Stimulated activated memory B cell treated with anti-CD40 and anti-IgM and Interleukin-4, amounts not matched to agents 10 μg/mL and 1 μg/mL and 100 μg/mL, for 72 hours (primary cell): ENCODE data around the gene SPAG9.
A peak's percentile ranks its signal among the peaks of the same experiment; 100 is the strongest.
"Not testable (repeated sequence)": the region's sequence is repeated elsewhere in the genome, so short reads cannot be mapped to it uniquely, and the experiment has no call there.

Experiments used
- ATAC-seq: fragments of 150-1000 bp; cut with Tn5 transposase; 2 replicates; pipeline ENCODE4 v1.10.0; 2021
- H3K27ac Mint-ChIP-seq: one replicate; pipeline ENCODE4 v1.8.0; 2022; ENCODE audit warnings: mild to moderate bottlenecking, mixed read lengths
- H3K27me3 Mint-ChIP-seq: one replicate; pipeline ENCODE4 v1.8.0; 2022; ENCODE audit warnings: mixed read lengths
- H3K36me3 Mint-ChIP-seq: one replicate; pipeline ENCODE4 v1.8.0; 2022; ENCODE audit warnings: mixed read lengths
- H3K4me1 Mint-ChIP-seq: one replicate; pipeline ENCODE4 v1.8.0; 2022; ENCODE audit warnings: mixed read lengths
- H3K4me3 Mint-ChIP-seq: one replicate; pipeline ENCODE4 v1.8.0; 2022; ENCODE audit warnings: mild to moderate bottlenecking, moderate library complexity, mixed read lengths
- H3K9me3 Mint-ChIP-seq: one replicate; pipeline ENCODE4 v1.8.0; 2022; ENCODE audit warnings: mixed read lengths

The SPAG9 gene

DNA sequence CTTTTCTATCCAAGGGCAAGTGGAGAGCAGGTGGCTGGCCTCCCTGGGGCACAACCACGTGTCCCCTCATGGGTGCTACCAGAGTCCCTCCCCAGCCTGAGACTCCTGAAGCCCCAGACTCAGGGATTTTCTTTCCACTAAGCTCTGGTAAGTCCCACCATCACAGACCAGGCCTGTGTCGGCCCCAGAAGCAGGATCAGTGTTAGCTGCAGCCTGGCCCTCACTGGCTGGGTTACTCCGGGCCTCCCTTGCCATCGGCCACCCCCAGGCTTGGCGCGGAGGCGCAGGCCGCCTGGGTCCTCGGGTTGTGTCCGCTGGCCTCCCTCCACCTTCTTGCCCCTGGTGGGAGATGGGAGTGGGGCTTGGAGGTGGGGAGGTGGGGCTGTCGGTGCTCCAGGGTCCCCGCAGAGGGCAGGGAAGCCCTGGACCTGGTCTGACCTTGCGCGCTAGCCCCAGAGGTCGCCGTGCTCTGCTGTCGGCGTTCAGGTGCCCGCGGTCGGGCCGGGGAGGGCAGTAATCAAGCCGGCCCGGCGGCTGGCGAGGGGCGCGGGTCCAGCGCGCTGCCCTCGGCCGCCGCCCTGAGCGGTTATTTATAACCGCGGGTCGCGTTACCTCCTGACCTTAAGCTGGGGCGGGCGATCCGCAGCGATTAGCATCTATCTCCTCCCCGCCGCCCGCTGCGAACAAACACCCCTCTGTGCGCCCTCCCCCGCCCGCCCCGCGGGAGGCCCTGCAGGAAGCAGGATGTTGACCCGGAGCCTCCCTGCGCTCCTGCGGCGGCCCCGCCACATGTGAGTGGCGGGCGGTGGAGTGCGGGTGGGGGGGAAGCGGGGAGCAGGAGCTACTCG is 176.4 kb downstream of the SPAG9 start:
- Mint-ChIP-seq H3K4me1 (peaks cover 9% of the 10 kb centered on the region), H3K9me3 (no peaks in the 10 kb centered on the region), H3K36me3 (no peaks in the 10 kb centered on the region), H3K4me3 (peak overlapping the region; percentile 82), H3K27me3 (peaks cover 26% of the 10 kb centered on the region), H3K27ac (peak overlapping the region; percentile 67)
- peak; percentile 61 for ATAC-seq

DNA sequence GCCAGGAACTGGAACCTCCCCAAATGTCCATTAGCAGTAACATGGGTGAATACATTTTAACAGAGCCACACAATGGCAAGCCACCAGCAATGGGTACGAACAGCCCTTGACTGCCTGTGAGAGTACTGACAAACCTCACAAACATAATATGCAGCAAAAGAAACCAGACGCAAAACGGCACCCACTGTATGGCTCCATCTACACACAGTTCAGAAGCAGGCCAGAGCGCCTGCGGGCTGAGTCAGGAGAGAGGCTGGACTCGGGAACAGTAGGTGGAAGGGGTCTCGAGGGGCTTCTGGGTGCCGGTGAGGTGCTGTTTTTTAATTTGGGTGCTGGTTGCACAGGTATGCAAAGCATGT is 177.1 kb downstream of the SPAG9 start:
- H3K4me3 Mint-ChIP-seq: no peak overlapping the region
- no peak for ATAC-seq
- no peaks in the 10 kb centered on the region for H3K36me3 Mint-ChIP-seq
- H3K4me1 Mint-ChIP-seq: peaks cover 9% of the 10 kb centered on the region
- peaks cover 26% of the 10 kb centered on the region for H3K27me3 Mint-ChIP-seq
- no peaks in the 10 kb centered on the region for H3K9me3 Mint-ChIP-seq
- no peak overlapping the region for H3K27ac Mint-ChIP-seq

DNA sequence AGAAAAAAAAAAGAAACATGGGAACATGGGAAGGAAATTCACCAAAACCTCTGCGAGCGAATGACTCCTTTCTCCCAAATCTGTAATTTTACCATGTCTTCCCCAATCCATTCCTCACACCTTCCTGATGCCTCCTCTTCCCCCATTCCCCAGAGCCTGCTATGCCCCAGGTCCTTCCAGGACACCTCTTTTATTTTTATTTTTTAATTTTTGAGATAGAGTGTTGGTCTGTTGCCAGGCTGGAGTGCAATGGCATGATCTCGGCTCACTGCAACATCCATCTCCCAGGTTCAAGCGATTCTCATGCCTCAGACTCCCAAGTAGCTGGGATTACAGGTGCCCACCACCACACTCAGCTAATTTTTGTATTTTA is 179.0 kb downstream of the SPAG9 start:
- H3K27me3 Mint-ChIP-seq: peaks cover 26% of the 10 kb centered on the region
- H3K36me3 Mint-ChIP-seq, ATAC-seq, H3K27ac Mint-ChIP-seq, H3K9me3 Mint-ChIP-seq, H3K4me1 Mint-ChIP-seq, H3K4me3 Mint-ChIP-seq: not testable (repeated sequence)

DNA sequence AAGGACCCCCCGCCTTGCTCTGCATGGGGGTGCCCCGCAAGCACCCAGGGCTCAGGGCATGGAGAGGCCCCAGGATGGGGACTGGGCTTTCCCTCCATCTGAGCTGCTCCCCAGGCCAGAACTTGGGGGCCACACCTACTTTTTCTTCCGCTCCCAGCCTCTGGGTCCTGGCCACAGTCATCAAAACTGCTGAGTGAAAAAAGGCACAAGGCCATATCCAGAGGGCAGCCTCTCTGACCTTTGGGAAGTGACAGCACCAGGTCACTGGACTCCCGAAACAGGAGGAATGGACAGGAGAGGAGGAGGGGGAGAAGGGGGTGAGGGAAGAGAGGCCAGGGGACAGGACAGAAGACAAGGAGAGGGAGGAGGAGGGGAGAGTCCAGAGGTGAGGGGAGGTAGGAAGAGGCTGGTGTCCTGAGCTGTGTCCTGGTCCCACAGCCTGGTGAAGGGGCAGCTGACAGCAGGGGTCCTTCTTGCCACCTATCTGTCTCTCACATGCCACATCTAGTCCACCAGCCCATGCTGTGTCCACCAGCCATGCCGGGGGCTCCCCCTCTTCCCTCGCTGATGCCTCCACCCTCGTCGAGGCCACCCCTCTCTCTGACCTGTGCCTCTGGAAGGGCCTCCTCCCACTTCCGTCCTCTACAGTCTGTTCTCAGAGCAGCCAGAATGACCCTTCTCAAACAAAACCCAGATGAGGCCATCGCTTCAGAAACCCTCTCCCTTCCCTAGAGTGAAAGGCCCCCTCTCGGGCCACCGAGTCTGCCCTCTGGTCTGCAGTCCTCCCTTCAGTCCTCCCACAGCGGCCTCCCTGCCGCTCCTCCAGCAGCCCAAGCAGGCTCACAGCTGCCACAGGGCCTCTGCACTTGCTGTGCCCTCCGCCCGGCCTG is 180.6 kb downstream of the SPAG9 start:
- peaks cover 26% of the 10 kb centered on the region for H3K27me3 Mint-ChIP-seq
- no peak overlapping the region for H3K4me3 Mint-ChIP-seq
- no peak overlapping the region for H3K27ac Mint-ChIP-seq
- no peak for ATAC-seq
- H3K9me3 Mint-ChIP-seq: no peaks in the 10 kb centered on the region
- no peaks in the 10 kb centered on the region for H3K36me3 Mint-ChIP-seq
- H3K4me1 Mint-ChIP-seq: peaks cover 9% of the 10 kb centered on the region

DNA sequence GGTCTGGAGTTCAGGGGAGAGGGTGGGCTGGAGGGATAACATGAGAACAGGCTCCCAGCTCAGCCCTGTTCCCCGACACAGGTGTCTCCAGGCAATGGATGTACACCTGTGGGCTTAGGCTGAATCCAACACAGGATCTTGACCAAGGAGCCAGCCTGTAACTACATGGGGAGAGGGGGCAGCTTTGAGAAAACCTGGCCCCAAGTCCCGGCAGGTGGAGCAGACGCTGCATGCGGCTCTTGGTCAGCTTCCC is 181.2 kb downstream of the SPAG9 start:
- ATAC-seq: no peak
- Mint-ChIP-seq H3K27ac (no peak overlapping the region), H3K9me3 (no peaks in the 10 kb centered on the region), H3K4me3 (no peak overlapping the region), H3K27me3 (peaks cover 26% of the 10 kb centered on the region), H3K36me3 (no peaks in the 10 kb centered on the region), H3K4me1 (peaks cover 9% of the 10 kb centered on the region)

DNA sequence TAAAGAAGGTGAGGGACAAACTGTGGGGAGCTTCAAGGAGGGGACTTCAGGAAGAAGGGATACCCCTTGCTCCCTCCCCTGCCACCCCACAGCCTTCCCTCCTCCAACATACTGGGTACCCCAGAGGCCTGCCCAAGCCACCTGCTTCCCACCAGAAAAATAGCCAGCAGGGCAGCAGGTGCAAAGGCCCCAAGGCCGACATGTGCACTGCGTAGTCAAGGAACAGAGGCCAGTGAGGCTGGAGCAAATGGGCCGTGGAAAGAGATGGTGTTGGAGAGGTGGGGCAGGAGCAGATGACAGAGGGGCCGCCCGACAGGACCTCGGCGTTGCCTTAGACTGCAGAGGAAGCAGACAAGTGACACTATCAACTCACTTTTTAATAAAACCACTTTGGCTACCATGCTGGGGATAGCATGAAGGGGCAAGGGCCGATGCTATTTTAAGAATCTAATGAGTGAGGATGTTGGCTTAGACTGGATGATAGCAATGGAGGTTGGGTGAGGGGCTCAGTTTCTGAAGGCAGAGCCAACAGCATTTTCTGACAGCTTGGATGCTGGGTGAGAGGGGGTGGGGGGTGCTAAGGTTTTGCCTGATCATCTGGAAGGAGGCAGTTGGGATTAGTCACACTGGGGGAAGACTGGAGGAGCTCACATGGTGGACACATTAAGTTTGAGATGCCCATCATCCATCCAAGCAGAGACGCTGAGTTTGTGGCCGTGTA is 181.7 kb downstream of the SPAG9 start:
- Mint-ChIP-seq H3K9me3 (no peaks in the 10 kb centered on the region), H3K4me1 (peaks cover 4% of the 10 kb centered on the region), H3K36me3 (no peaks in the 10 kb centered on the region), H3K27ac (no peak overlapping the region), H3K27me3 (peaks cover 21% of the 10 kb centered on the region), H3K4me3 (no peak overlapping the region)
- no peak for ATAC-seq

DNA sequence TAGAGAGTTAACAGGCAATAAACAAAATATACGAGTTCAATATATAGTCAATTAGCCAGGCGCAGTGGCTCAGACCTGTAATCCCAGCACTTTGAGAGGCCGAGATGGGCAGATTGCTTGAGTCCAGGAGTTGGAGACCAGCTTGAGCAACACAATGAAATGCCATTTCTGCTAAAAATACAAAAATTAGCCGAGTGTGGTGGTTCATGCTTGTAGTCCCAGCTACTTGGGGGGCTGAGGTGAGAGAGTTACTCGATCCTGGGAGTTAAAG is 184.7 kb downstream of the SPAG9 start:
- ATAC-seq: no peak
- Mint-ChIP-seq H3K27ac (no peak overlapping the region), H3K27me3 (peaks cover 13% of the 10 kb centered on the region), H3K4me1 (peaks cover 11% of the 10 kb centered on the region), H3K4me3 (no peak overlapping the region), H3K9me3 (no peaks in the 10 kb centered on the region), H3K36me3 (no peaks in the 10 kb centered on the region)

DNA sequence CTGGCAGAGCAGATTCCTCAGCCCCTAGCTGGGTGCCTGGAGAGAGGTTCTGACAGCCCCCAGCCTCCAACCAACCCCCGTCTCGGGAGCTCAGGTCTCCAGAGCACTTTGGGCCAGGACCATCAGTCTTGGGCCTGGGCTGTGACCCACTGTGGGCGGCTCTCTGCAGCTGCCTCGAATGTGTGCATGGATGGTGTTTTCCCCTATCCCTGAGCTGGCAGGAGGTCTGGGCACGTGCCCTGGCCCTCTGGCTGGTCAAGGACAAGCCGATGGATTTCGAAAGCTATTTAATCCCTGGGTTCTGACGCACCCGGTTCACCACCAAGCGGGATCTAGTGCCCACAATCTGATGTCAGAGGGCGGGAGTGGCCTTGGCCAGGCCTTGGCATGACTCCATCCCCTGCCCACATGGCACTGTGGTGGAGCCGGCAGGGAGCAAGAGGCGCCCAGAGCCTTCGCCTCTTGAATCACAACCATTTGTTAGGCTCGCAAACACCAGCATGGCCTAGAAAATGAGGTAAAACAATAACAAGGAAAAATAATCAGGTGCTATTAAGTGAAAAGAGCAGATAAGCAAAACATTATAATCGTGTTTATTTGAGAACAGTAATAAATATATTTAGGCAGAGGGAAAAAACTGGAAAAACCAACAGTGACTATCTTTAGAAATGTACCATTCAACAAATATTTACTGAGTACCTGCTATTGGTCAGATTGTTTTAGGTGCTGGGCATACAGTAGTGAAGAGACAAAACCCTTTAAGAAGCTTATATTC is 185.3 kb downstream of the SPAG9 start:
- H3K27me3 Mint-ChIP-seq: peaks cover 18% of the 10 kb centered on the region
- ATAC-seq: no peak
- no peaks in the 10 kb centered on the region for H3K36me3 Mint-ChIP-seq
- H3K27ac Mint-ChIP-seq: no peak overlapping the region
- H3K4me3 Mint-ChIP-seq: no peak overlapping the region
- H3K4me1 Mint-ChIP-seq: peaks cover 16% of the 10 kb centered on the region
- H3K9me3 Mint-ChIP-seq: no peaks in the 10 kb centered on the region

DNA sequence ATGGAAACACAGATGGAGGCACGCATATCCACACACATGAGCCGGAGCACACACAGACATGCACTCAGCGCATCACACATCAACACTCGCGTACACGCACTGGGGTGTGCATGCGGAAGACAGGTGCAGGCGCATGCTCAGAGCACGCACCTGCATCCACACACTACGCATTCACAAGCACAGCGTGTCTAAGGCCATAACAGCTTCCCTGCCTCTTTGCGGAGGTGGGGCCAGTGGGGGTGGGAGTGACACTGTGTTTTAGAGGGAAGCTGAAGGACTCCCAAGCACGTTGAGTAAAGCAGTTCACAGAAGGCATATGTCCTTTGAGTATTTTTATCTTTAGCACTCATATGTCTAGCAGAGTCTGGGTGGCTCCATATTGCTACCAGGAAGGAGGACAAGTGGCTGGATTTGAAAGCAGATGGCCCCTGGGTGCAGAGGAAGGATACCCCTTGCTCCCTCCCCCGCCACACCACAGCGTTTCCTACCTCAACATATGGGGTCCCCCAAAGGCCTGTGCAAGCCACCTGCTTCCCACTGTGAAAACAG is 185.9 kb downstream of the SPAG9 start:
- Mint-ChIP-seq H3K4me1 (peaks cover 23% of the 10 kb centered on the region), H3K36me3 (no peaks in the 10 kb centered on the region), H3K4me3 (no peak overlapping the region), H3K27me3 (peaks cover 25% of the 10 kb centered on the region), H3K27ac (no peak overlapping the region), H3K9me3 (no peaks in the 10 kb centered on the region)
- ATAC-seq: no peak

DNA sequence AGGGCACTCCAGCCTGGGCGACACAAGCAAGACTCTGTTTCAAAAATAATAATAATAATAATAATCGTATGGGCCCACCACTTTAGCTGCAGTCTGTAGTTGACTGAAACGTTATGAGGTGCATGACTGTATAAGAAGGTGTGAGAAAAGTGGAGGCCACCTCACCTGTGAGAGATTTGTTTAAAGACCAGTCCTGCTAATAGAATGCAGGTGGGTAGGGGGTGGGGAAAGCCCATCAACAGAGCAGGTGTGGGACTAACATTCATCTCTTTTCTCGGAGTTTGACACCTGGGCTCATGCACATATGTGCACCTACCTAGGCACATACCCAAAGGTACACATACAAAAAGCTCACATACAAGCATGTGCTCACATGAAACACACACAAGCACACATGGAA is 186.5 kb downstream of the SPAG9 start:
- H3K27me3 Mint-ChIP-seq: peaks cover 29% of the 10 kb centered on the region
- no peak overlapping the region for H3K4me3 Mint-ChIP-seq
- no peak overlapping the region for H3K27ac Mint-ChIP-seq
- H3K4me1 Mint-ChIP-seq: peaks cover 26% of the 10 kb centered on the region
- H3K9me3 Mint-ChIP-seq: no peaks in the 10 kb centered on the region
- H3K36me3 Mint-ChIP-seq: no peaks in the 10 kb centered on the region
- no peak for ATAC-seq

DNA sequence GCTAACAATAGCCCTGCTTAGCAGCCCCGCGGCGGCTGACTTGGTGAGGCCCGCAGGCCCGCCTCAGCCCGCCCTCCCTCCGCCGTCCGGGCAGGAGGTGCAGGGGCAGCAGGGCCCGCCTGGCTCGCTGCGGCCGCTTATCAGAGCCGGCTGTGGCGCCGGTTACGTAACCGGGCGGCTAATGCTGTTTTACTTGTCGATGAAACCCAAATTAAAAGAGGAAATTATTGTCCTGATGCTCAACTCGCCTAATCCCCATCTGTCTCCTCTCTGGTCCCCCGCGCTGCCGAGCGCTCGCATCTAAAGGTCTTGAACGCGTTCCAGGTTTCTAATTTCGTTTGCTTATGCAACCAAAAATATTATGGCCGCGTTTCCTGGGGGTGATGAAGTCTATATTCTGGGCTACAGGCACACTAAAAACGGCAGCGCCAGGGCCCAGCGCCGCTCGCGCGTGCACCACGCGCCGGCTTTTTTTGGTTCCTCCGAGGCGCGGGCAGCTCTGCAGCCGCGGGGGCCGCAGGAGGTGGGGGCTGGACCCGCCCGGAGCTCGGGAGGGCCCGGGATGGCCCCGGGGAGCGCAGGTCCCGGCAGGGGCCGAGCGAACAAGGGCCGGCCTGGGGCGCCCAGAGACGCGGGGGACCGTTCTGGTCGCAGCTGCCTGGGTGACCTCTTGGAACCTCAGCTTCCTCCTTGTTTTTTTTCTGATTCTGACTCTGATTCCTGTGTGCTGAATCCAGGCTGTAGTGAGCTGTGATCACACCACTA is 189.3 kb downstream of the SPAG9 start:
- Mint-ChIP-seq H3K36me3 (no peaks in the 10 kb centered on the region), H3K27ac (peak overlapping the region; percentile 68), H3K9me3 (no peaks in the 10 kb centered on the region), H3K4me1 (peaks cover 26% of the 10 kb centered on the region), H3K4me3 (peak overlapping the region; percentile 79), H3K27me3 (peaks cover 51% of the 10 kb centered on the region)
- ATAC-seq: peak; percentile 59

DNA sequence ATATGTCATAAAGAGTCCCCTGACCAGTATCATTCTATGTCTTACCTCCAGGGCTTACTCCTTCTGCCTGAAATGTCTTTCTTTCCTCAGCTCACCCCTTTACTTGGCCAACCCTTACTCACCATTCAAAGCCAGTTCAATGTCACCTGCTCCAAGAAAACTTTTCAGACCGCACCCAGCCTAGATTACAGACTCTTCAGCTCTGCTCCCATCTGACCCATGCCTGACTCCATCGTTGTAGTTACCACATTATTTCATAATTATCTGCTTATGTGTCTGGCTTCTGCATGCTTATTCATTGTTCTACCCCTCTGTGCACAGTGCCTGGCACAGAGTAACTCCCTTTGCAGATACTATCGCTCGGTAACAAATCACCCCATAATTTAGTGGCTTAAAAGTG is 192.0 kb downstream of the SPAG9 start:
- peaks cover 26% of the 10 kb centered on the region for H3K4me1 Mint-ChIP-seq

DNA sequence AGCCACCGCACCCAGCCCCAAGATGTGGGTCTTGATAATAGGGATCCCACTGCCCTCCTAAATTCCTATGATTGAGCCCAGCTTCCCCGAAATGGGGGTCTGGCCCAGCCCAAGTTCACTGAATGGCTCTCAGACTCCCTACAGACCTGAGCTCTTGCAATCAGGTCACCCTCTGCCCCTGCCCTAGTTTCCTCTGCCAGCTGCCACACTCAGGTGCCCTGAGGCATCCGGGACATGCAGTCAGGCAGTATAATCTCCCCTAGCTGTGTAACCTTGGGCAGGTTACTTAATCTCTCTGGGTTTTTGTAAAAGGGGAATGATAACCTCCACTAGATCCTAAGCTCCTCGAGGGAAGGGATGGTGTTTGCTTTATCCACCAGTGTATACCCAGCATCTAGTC is 193.4 kb downstream of the SPAG9 start:
- Mint-ChIP-seq H3K4me3 (no peak overlapping the region), H3K36me3 (no peaks in the 10 kb centered on the region), H3K4me1 (peaks cover 26% of the 10 kb centered on the region), H3K27ac (no peak overlapping the region), H3K27me3 (peaks cover 51% of the 10 kb centered on the region), H3K9me3 (no peaks in the 10 kb centered on the region)
- ATAC-seq: no peak

More for the DNA sequence above, 192.0 kb downstream of the SPAG9 start:
- Mint-ChIP-seq H3K27ac (no peak overlapping the region), H3K27me3 (peaks cover 51% of the 10 kb centered on the region), H3K36me3 (no peaks in the 10 kb centered on the region), H3K9me3 (no peaks in the 10 kb centered on the region), H3K4me3 (no peak overlapping the region)
- no peak for ATAC-seq

DNA sequence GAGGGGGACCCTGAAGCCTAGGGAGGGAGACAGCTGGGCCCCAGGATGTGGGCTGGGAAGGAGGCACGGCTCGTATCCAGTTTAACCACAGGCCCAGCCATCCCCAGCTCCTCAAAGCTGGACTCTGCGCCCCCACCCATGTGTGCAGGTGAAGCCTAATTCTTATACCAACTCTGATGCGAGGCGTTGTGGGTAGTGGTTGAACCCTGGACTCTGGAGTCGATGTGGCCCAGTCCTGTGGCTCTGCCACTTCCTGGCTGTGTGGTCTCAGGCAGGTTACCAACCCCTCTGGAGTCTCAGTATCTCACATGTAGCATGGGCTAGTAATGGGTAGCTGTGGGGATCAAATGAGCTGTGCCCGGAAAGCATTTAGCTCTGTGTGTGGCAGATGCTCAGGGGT is 194.1 kb downstream of the SPAG9 start:
- peaks cover 44% of the 10 kb centered on the region for H3K27me3 Mint-ChIP-seq

More for the DNA sequence above, 194.1 kb downstream of the SPAG9 start:
- H3K4me3 Mint-ChIP-seq: no peak overlapping the region
- H3K36me3 Mint-ChIP-seq: no peaks in the 10 kb centered on the region
- peaks cover 22% of the 10 kb centered on the region for H3K4me1 Mint-ChIP-seq
- H3K27ac Mint-ChIP-seq: no peak overlapping the region
- H3K9me3 Mint-ChIP-seq: no peaks in the 10 kb centered on the region
- ATAC-seq: no peak
